Endothelial cell of umbilical vein (primary cell): ENCODE data around the gene BLM. TPM values are rescaled to one million over a fixed set of nuclear protein-coding genes. Genes with fewer than 3 reads are reported as not detected.

ENCODE experiments used
- BruUV-seq: library from RNA; stranded (reverse); fragments of 400-500 nt; replicated peaks from 2 replicates; lab custom pipeline; 2021; lab: Mats Ljungman, UMichigan
- CTCF ChIA-PET: fragments of 300-600, 350-600 bp; sonication (Branson Sonifier 250); formaldehyde crosslinking; loops from one replicate; lab custom pipeline; 2021; ENCODE audit warnings: antibody characterized with exemption, inconsistent platforms; lab: Charles Lee
- POLR2A ChIA-PET: fragments of 300-600, 350-600 bp; sonication (Branson Sonifier 250); formaldehyde crosslinking; loops from one replicate; lab custom pipeline; 2021; ENCODE audit warnings: antibody characterized with exemption, inconsistent platforms; lab: Charles Lee
- DNase-seq: peaks from one replicate; pipeline ENCODE4 v3.0.0-alpha.2; 2011; ENCODE audit warnings: low read depth, low spot score
- FAIRE-seq: peaks from 2 replicates; lab custom pipeline; 2011; peaks lifted over from hg19 to GRCh38; lab: Jason Lieb, UNC
- H2AFZ ChIP-seq: 2 replicates; pipeline ENCODE4 v1.6.0; 2012; ENCODE audit warnings: low read depth, low read length, control low read depth, inconsistent platforms
- H3K27ac ChIP-seq: 2 replicates; pipeline ENCODE4 v1.5.1; 2011; ENCODE audit warnings: low read depth, mild to moderate bottlenecking, control low read depth, low read length, moderate library complexity; ENCODE audit not compliant: insufficient read depth
- H3K27me3 ChIP-seq, 2 experiments: 2 replicates each; pipeline versions ENCODE4 v1.6.0 to v1.6.1; 2011; ENCODE audit warnings: low read length in 2 of 2, mixed read lengths in 1 of 2; ENCODE audit not compliant: control insufficient read depth in 2 of 2, insufficient read depth in 2 of 2
- H3K36me3 ChIP-seq, 2 experiments: 2 replicates in 1 of 2; 3 replicates in 1 of 2; pipeline ENCODE4 v1.5.1; 2011; ENCODE audit warnings: low read length in 2 of 2, mild to moderate bottlenecking in 1 of 2, moderate library complexity in 1 of 2; ENCODE audit not compliant: control insufficient read depth in 2 of 2, insufficient read depth in 2 of 2; ENCODE audit errors: extremely low read depth in 1 of 2
- H3K4me1 ChIP-seq: 3 replicates; pipeline ENCODE4 v1.5.1; 2011; ENCODE audit warnings: mild to moderate bottlenecking, low read length; ENCODE audit not compliant: control insufficient read depth, insufficient read depth; ENCODE audit errors: extremely low read depth
- H3K4me2 ChIP-seq: 2 replicates; pipeline ENCODE4 v1.6.1; 2011; ENCODE audit warnings: low read length, control low read depth, mixed read lengths; ENCODE audit not compliant: insufficient read depth
- H3K4me3 ChIP-seq, 3 experiments: fragments of 200-600 bp in 1 of 3; sonication (generic), shearing (Covaris generic) in 1 of 3; replicated peaks in 1 of 3; 2 replicates each; pipeline ENCODE4 v1.5.1; 2011 to 2016; ENCODE audit warnings: control low read depth in 3 of 3, low read length in 3 of 3, mild to moderate bottlenecking in 2 of 3, inconsistent platforms in 1 of 3, low read depth in 1 of 3, moderate library complexity in 1 of 3; ENCODE audit not compliant: insufficient read depth in 1 of 3
- H3K79me2 ChIP-seq: 2 replicates; pipeline ENCODE4 v1.6.0; 2012; ENCODE audit warnings: low read length, inconsistent platforms; ENCODE audit not compliant: control insufficient read depth, insufficient read depth
- H3K9ac ChIP-seq: replicated peaks from 2 replicates; pipeline ENCODE3; 2011; ENCODE audit warnings: low read length, control low read depth; ENCODE audit not compliant: insufficient read depth; ENCODE audit errors: extremely low read depth
- H3K9me1 ChIP-seq: replicated peaks from 3 replicates; pipeline ENCODE4 v1.6.0; 2011; ENCODE audit warnings: mild to moderate bottlenecking, low read length; ENCODE audit not compliant: control insufficient read depth, insufficient read depth; ENCODE audit errors: extremely low read depth
- H3K9me3 ChIP-seq: replicated peaks from 2 replicates; pipeline ENCODE4 v1.5.1; 2012; ENCODE audit warnings: low read length, inconsistent platforms; ENCODE audit not compliant: control insufficient read depth, insufficient read depth
- H4K20me1 ChIP-seq: replicated peaks from 2 replicates; pipeline ENCODE3; 2011; ENCODE audit warnings: mild to moderate bottlenecking, low read length; ENCODE audit not compliant: control insufficient read depth, insufficient read depth; ENCODE audit errors: extremely low read depth
- CTCF ChIP-seq, 2 donors: IDR thresholded peaks; 1 replicate in 1 of 2; 2 replicates in 1 of 2; pipeline ENCODE4 v1.5.1; 2011; ENCODE audit warnings: low read length in 2 of 2, mild to moderate bottlenecking in 2 of 2, moderate library complexity in 2 of 2, control low read depth in 1 of 2, inconsistent platforms in 1 of 2, low read depth in 1 of 2; ENCODE audit not compliant: insufficient read depth in 1 of 2; ENCODE audit errors: extremely low read depth in 1 of 2
- EZH2 ChIP-seq: IDR thresholded peaks from 2 replicates; pipeline ENCODE4 v1.6.1; 2012; ENCODE audit warnings: borderline replicate concordance, low read depth, mild to moderate bottlenecking, moderate library complexity, low read length, inconsistent platforms; ENCODE audit not compliant: severe bottlenecking
- FOS ChIP-seq: IDR thresholded peaks from 2 replicates; pipeline ENCODE4 v1.6.1; 2011; ENCODE audit warnings: mild to moderate bottlenecking, low read length, moderate library complexity, borderline replicate concordance; ENCODE audit not compliant: insufficient read depth
- GATA2 ChIP-seq: IDR thresholded peaks from 2 replicates; pipeline ENCODE4 v1.7.0; 2011; ENCODE audit warnings: low read depth, mild to moderate bottlenecking, moderate library complexity, mixed read lengths, low read length; ENCODE audit not compliant: insufficient read length, insufficient read depth
- JUN ChIP-seq: IDR thresholded peaks from 2 replicates; pipeline ENCODE4 v1.6.1; 2011; ENCODE audit warnings: borderline replicate concordance, low read depth; ENCODE audit not compliant: insufficient read length, insufficient read depth
- MAX ChIP-seq: IDR thresholded peaks from 2 replicates; pipeline ENCODE4 v1.6.1; 2011; ENCODE audit not compliant: insufficient read depth, insufficient read length
- MYC ChIP-seq: IDR thresholded peaks from one replicate; pipeline ENCODE4 v1.6.1; 2011; ENCODE audit warnings: mild to moderate bottlenecking, low read depth, low read length
- POLR2A ChIP-seq: IDR thresholded peaks from 2 replicates; pipeline ENCODE4 v1.6.1; 2012; ENCODE audit warnings: low read depth, mild to moderate bottlenecking, control low read depth, low read length
- POLR2AphosphoS5 ChIP-seq: IDR thresholded peaks from 2 replicates; pipeline ENCODE4 v1.6.1; 2012; ENCODE audit warnings: low read depth, mild to moderate bottlenecking, control low read depth, low read length, moderate library complexity; ENCODE audit not compliant: insufficient read depth
- dilution Hi-C: fragments of 300-500 bp; cut with MboI; formaldehyde crosslinking; loops from one replicate; pipeline ENCODE4 v1.15.0; 2019; ENCODE audit warnings: low sequenced_read_pairs; ENCODE audit not compliant: extremely low pct_ligation_motif_present
- intact Hi-C: fragments of 100-400 bp; cut with micrococcal nuclease; formaldehyde crosslinking; loops from one replicate; pipeline ENCODE4 v1.10.0; 2022
- polyA plus RNA-seq, 4 experiments: library from polyadenylated mRNA; depleted of rRNA in 3 of 4; stranded (reverse) in 3 of 4; unstranded in 1 of 4; fragments of >200 nt; gene quantifications; 2 replicates each; pipeline versions ENCODE4 v1.2.1 to v1.2.3, GENCODE V29; 2011 to 2012; ENCODE audit warnings: missing spikeins in 1 of 4
- total RNA-seq: library from RNA; stranded (reverse); gene quantifications from 2 replicates; pipeline ENCODE4 v1.2.3, GENCODE V29; 2021

The BLM gene
- total and polyA plus RNA-seq, 2 donors (not counting 3 experiments of a cell fraction or from before 2014, with no cell fraction given) = 3.8 to 17.3 TPM

GRCh38 chr15:90683371-90683770 lies 33.8 kb upstream of the BLM start:
- Histone ChIP-seq H3K4me2 (no peak overlapping the region), H3K9ac (no peak overlapping the region), H3K27ac (no peak overlapping the region), H3K4me3 (no peak overlapping the region), H2AFZ (no peak overlapping the region), H4K20me1 (no peaks in the 10 kb centered on the region), H3K36me3 (no peaks in the 10 kb centered on the region), H3K4me1 (peaks cover 7% of the 10 kb centered on the region), H3K27me3 (no peaks in the 10 kb centered on the region), H3K9me1 (no peaks in the 10 kb centered on the region), H3K79me2 (no peaks in the 10 kb centered on the region), H3K9me3 (no peaks in the 10 kb centered on the region)
- TF ChIP-seq GATA2 (no peak), CTCF (IDR thresholded peaks at IDR 0.05; ENCODE audit: extremely low read depth in 1 of 2, insufficient read depth in 1 of 2, low read depth in 1 of 2, low read length in 2 of 2) (no peak), POLR2A (no peak), JUN (no peak), MAX (no peak), FOS (no peak), MYC (no peak), POLR2AphosphoS5 (no peak), EZH2 (no peak)
- ChIA-PET POLR2A (no interaction called here), CTCF (interaction anchor here (1.1 to 2.4 kb wide), 3 partner anchors 9 to 35 kb away, joined by 3 to 10 read pairs (median 5); no protein-coding TSS in a partner anchor)
- BruUV-seq = no TSS peak
- dilution Hi-C loops (no loop called here), intact Hi-C loops (no loop called here)
- FAIRE-seq (no peak), DNase-seq (no peak)
